Psoas muscle (tissue), 8 donors: Measurements from ENCODE around the gene OR2G2. TPM values are rescaled to one million over a fixed set of nuclear protein-coding genes. Genes with fewer than 3 reads are reported as not detected.

ENCODE experiments used
- ATAC-seq, 4 donors: fragments of 200-7000 bp; cut with Tn5 transposase; one replicate each; pipeline ENCODE4 v1.9.1; 2020; ENCODE audit warnings: moderate library complexity in 3 of 4, mild to moderate bottlenecking in 2 of 4
- DNase-seq, 2 donors: peaks; one replicate each; pipeline ENCODE4 v3.0.0-alpha.2; 2020
- H3K27ac ChIP-seq: fragments of 200-600 bp; one replicate; pipeline ENCODE4 v1.8.0; 2022
- H3K27me3 ChIP-seq, 3 donors: fragments of 200-600 bp in 1 of 3; one replicate each; pipeline versions ENCODE4 v1.6.1 to v1.8.0; 2013 to 2022; ENCODE audit warnings: low read length in 2 of 3, mild to moderate bottlenecking in 2 of 3, moderate library complexity in 1 of 3; ENCODE audit not compliant: insufficient read depth in 3 of 3
- H3K36me3 ChIP-seq, 2 donors: fragments of 200-600 bp in 1 of 2; one replicate each; pipeline versions ENCODE4 v1.6.1 to v1.8.0; 2013 to 2022; ENCODE audit warnings: low read depth in 1 of 2, mild to moderate bottlenecking in 1 of 2, moderate library complexity in 1 of 2; ENCODE audit not compliant: insufficient read depth in 1 of 2
- H3K4me1 ChIP-seq: fragments of 200-600 bp; one replicate; pipeline ENCODE4 v1.8.0; 2022
- H3K4me3 ChIP-seq: fragments of 200-600 bp; one replicate; pipeline ENCODE4 v1.8.0; 2022; ENCODE audit warnings: mild to moderate bottlenecking
- H3K9me3 ChIP-seq: fragments of 200-600 bp; one replicate; pipeline ENCODE4 v1.8.0; 2022
- WGBS, 3 donors: extraction: QIAGEN DNeasy Blood & Tissue Kit; methylation state at CpG; one replicate each; pipeline versions ENCODE4 v1.1.6 to v1.1.7; 2013; 5-methylcytosine and 5-hydroxymethylcytosine counted together
- intact Hi-C, 2 donors: fragments of 100-400 bp; cut with DNase I; formaldehyde crosslinking; loops; one replicate each; pipeline versions ENCODE4 v1.11.0 to v1.14.2; 2022
- polyA plus RNA-seq, 3 donors: library from polyadenylated mRNA; stranded (reverse); fragments of 200-250 nt; gene quantifications; one replicate each; pipeline ENCODE4 v1.2.3, GENCODE V29; 2013
- total RNA-seq, 4 donors: library from RNA; stranded (reverse); fragmentation: NEBNext Ultra II Directional in 2 of 4; extraction: Animal tissue kit (Norgen Biotek cat#: 25700) in 2 of 4; gene quantifications; one replicate each; pipeline versions ENCODE4 v1.2.1 to v1.2.4, GENCODE V29; 2021 to 2023
- TF ChIP-seq, protein P1 (sequence below): fragments of 200-600 bp; IDR thresholded peaks from one replicate; pipeline ENCODE4 v1.8.0; 2022; ENCODE audit warnings: antibody characterized with exemption
- donor health status: healthy with polysubstance abuse.
- donor health status: DM: no; HTN: no; CAD: no; lungs with moderate emphysema.
- donor health status: Bipolar disorder and iron deficiency.
- donor health status: healthy.
- donor health status: DM: yes; HTN: yes; CAD: no.
- donor health status: DM: no; HTN: no; CAD: no.
- donor health status: DM: no; HTN: no; CAD: no.
- donor health status: DM: yes; HTN: yes; CAD: no.

OR2G2 gene
- total and polyA plus RNA-seq, 7 donors = not detected

- no peak overlapping the region for H3K27ac ChIP-seq
- no peak for ATAC-seq
- DNase-seq = no peak
- H3K4me1 ChIP-seq = no peaks in the 10 kb centered on the region
- WGBS, 3 donors = 71 to 74% (median 71%) methylated on average over 10 of the region's 10 CpGs
- no peaks in the 10 kb centered on the region for H3K9me3 ChIP-seq
- intact Hi-C loops = no loop called here
- no peaks in the 10 kb centered on the region for H3K27me3 ChIP-seq
- no peak overlapping the region for H3K4me3 ChIP-seq
- TF ChIP-seq, protein P1, sequence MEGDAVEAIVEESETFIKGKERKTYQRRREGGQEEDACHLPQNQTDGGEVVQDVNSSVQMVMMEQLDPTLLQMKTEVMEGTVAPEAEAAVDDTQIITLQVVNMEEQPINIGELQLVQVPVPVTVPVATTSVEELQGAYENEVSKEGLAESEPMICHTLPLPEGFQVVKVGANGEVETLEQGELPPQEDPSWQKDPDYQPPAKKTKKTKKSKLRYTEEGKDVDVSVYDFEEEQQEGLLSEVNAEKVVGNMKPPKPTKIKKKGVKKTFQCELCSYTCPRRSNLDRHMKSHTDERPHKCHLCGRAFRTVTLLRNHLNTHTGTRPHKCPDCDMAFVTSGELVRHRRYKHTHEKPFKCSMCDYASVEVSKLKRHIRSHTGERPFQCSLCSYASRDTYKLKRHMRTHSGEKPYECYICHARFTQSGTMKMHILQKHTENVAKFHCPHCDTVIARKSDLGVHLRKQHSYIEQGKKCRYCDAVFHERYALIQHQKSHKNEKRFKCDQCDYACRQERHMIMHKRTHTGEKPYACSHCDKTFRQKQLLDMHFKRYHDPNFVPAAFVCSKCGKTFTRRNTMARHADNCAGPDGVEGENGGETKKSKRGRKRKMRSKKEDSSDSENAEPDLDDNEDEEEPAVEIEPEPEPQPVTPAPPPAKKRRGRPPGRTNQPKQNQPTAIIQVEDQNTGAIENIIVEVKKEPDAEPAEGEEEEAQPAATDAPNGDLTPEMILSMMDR = no peak
- no peaks in the 10 kb centered on the region for H3K36me3 ChIP-seq
Measured at GRCh38 chr1:247561711-247562110, 26.4 kb upstream of the OR2G2 start.

- H3K4me3 ChIP-seq = no peak overlapping the region
- ATAC-seq (no peak), DNase-seq (no peak)
- H3K9me3 ChIP-seq = no peaks in the 10 kb centered on the region
- no peaks in the 10 kb centered on the region for H3K27me3 ChIP-seq
- H3K27ac ChIP-seq = no peak overlapping the region
- no peaks in the 10 kb centered on the region for H3K36me3 ChIP-seq
- TF ChIP-seq, protein P1 = no peak
- WGBS, 3 donors = 56 to 65% (median 60%) methylated on average over 9 of the region's 9 CpGs
- H3K4me1 ChIP-seq = no peaks in the 10 kb centered on the region
- intact Hi-C loops = no loop called here
Measured at GRCh38 chr1:247562198-247562597, 26.0 kb upstream of the OR2G2 start.

DNA sequence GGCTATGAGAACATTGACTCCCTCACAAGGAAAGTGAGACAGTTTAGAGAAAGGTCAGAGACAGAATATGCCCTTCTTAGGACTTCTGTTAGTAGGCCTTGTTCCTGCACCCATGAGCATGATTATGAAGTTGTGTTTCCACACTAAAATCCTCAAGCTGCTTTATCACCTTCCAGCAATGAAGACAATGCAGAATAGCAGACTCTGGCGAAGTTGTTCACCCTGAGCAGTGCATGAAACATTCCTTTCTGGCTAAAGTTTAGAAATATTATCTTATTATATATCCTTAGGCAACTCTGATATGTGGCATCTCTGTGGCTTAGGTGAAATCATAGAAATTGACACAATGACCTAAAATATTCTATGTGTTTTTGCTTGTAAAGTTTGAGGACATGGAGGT, 13.9 kb upstream of the OR2G2 start:
- H3K9me3 ChIP-seq = no peaks in the 10 kb centered on the region
- TF ChIP-seq, protein P1 = no peak
- no peak overlapping the region for H3K27ac ChIP-seq
- no peaks in the 10 kb centered on the region for H3K4me1 ChIP-seq
- intact Hi-C loops = no loop called here
- 44 to 49% (median 45%) methylated on average over 1 of the region's 1 CpG for WGBS, 3 donors
- no peaks in the 10 kb centered on the region for H3K36me3 ChIP-seq
- DNase-seq (no peak), ATAC-seq (no peak)
- H3K27me3 ChIP-seq = no peaks in the 10 kb centered on the region
- no peak overlapping the region for H3K4me3 ChIP-seq

GRCh38 chr1:247574664-247575063, 13.5 kb upstream of the OR2G2 start:
- intact Hi-C loops = no loop called here
- Histone ChIP-seq H3K36me3 (no peaks in the 10 kb centered on the region), H3K27me3 (no peaks in the 10 kb centered on the region), H3K9me3 (no peaks in the 10 kb centered on the region), H3K4me1 (no peaks in the 10 kb centered on the region), H3K4me3 (no peak overlapping the region), H3K27ac (no peak overlapping the region)
- DNase-seq (no peak), ATAC-seq (no peak)
- TF ChIP-seq, protein P1 = no peak

DNA sequence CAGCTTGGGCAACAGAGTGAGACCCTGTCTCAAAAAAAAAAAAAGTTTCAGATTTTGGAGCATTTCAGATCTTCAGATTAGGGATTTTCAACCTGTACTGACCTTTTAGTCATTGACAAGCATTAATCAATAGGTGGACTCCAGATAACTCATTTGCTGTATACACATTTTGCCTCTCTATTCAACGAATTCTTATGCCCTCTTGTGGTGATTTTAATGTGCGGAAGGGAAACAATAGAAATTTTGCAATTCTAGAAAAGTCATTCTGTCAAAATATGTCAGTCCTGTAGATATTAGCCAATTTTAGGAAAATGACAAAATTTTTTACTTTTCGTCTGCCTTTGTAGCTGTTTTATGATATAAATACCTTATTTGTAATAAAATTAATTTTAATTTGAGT, 11.6 kb upstream of the OR2G2 start:
- DNase-seq (no peak), ATAC-seq (no peak)
- H3K9me3 ChIP-seq = no peaks in the 10 kb centered on the region
- H3K4me1 ChIP-seq = no peaks in the 10 kb centered on the region
- WGBS, 3 donors = 53 to 58% (median 57%) methylated on average over 3 of the region's 3 CpGs
- H3K27me3 ChIP-seq = no peaks in the 10 kb centered on the region
- no peaks in the 10 kb centered on the region for H3K36me3 ChIP-seq
- intact Hi-C loops = no loop called here
- H3K27ac ChIP-seq = no peak overlapping the region
- TF ChIP-seq, protein P1 = no peak
- H3K4me3 ChIP-seq = no peak overlapping the region
